Spleen (tissue), 7 donors: ENCODE results near the gene UGT8.

ENCODE experiments used
- POLR2A ChIP-seq, 3 donors: fragments of 450-650 bp; IDR thresholded peaks; one replicate each; pipeline ENCODE4 v1.5.1; 2017; ENCODE audit warnings: antibody characterized with exemption in 3 of 3, mild to moderate bottlenecking in 1 of 3
- POLR2AphosphoS5 ChIP-seq, 3 donors: sonication (generic); formaldehyde crosslinking; IDR thresholded peaks; one replicate each; pipeline ENCODE4 v1.5.1; 2017; ENCODE audit warnings: antibody characterized with exemption in 3 of 3
- TF ChIP-seq, protein P1 (sequence below), 11 experiments: fragments of 200-600 bp in 7 of 11; fragments of 450-650 bp in 4 of 11; sonication (generic) in 4 of 11; IDR thresholded peaks in 8 of 11; conservative IDR thresholded peaks in 3 of 11; 1 replicate in 7 of 11; 2 replicates in 4 of 11; pipeline versions ENCODE4 v1.4.0 to v1.8.0; 2016 to 2021; ENCODE audit warnings: antibody characterized with exemption in 11 of 11, inconsistent platforms in 4 of 11, mild to moderate bottlenecking in 1 of 11
- donor health status: DM: no; HTN: no; CAD: no; lungs with moderate emphysema.
- donor health status: DM: no; HTN: no; CAD: no.
- donor health status: DM: no; HTN: no; CAD: no.

DNA sequence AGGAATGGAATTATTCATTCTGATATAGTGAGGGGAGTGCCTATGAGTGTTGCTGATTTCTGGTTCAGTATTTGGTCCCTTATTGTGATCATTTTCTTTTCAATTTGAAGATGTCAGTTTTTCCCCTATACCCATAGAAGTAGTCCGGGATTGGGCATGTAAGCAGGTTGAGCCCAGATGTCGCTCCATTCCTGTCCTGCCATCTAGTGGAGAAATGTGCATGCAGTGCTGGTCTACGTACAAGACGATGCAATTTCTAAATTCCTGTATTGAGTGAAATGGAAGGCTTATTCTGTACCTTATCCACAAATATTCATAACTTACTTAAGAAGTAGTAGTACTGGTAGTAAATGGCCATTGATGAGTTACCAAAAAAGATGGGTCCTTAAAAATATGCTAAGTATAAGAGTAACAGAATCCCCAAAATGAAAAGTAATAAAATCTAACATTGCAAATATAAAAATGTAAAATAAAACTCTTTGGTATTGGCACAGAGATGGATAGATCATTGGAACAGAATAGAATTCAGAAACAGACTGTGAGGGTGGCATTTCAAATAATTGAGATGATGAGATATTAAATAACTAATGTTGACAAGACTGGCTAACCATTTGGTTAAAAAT is 60.9 kb downstream of the UGT8 start:
- TF ChIP-seq, protein P1, sequence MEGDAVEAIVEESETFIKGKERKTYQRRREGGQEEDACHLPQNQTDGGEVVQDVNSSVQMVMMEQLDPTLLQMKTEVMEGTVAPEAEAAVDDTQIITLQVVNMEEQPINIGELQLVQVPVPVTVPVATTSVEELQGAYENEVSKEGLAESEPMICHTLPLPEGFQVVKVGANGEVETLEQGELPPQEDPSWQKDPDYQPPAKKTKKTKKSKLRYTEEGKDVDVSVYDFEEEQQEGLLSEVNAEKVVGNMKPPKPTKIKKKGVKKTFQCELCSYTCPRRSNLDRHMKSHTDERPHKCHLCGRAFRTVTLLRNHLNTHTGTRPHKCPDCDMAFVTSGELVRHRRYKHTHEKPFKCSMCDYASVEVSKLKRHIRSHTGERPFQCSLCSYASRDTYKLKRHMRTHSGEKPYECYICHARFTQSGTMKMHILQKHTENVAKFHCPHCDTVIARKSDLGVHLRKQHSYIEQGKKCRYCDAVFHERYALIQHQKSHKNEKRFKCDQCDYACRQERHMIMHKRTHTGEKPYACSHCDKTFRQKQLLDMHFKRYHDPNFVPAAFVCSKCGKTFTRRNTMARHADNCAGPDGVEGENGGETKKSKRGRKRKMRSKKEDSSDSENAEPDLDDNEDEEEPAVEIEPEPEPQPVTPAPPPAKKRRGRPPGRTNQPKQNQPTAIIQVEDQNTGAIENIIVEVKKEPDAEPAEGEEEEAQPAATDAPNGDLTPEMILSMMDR (IDR thresholded peaks at IDR 0.05 in 8 of 11, conservative IDR thresholded peaks at IDR 0.05 in 3 of 11), result peak in 10 of 11 experiments; percentile 29 to 68 (median 60)
- no peak for TF ChIP-seq POLR2A (IDR thresholded peaks at IDR 0.05)
- TF ChIP-seq POLR2AphosphoS5 (IDR thresholded peaks at IDR 0.05), result no peak
